Panc1 (cell line): Measurements from ENCODE around the gene GAREM2.

Experiments
- CTCF ChIP-seq: fragments of 450-650 bp; IDR thresholded peaks from 2 replicates; pipeline ENCODE4 v1.5.1; 2017; ENCODE audit warnings: mild to moderate bottlenecking
- POLR2AphosphoS5 ChIP-seq: IDR thresholded peaks from 2 replicates; pipeline ENCODE4 v1.6.1; 2012; ENCODE audit warnings: mild to moderate bottlenecking, low read depth, low read length, moderate library complexity
- REST ChIP-seq, 2 experiments: IDR thresholded peaks; 2 replicates each; pipeline ENCODE4 v1.6.1; 2011 to 2012; ENCODE audit warnings: low read depth in 2 of 2, control low read depth in 1 of 2, low read length in 1 of 2, mild to moderate bottlenecking in 1 of 2, moderate library complexity in 1 of 2; ENCODE audit not compliant: insufficient read depth in 1 of 2
- TCF7L2 ChIP-seq: IDR thresholded peaks from 2 replicates; pipeline ENCODE4 v1.6.1; 2011; ENCODE audit warnings: mild to moderate bottlenecking, low read depth, low read length, inconsistent platforms

GRCh38 chr2:26169681-26170414, 3.0 kb upstream of the GAREM2 start:
- no peak for TF ChIP-seq CTCF
- TF ChIP-seq REST (IDR thresholded peaks at IDR 0.05; ENCODE audit: insufficient read depth in 1 of 2, low read depth in 2 of 2, low read length in 1 of 2), result no peak
- no peak for TF ChIP-seq POLR2AphosphoS5
- no peak for TF ChIP-seq TCF7L2
